ENCODE measurements around the gene IAH1.

GRCh38 chr2:9441556-9441955 lies 32.8 kb upstream of the IAH1 start:
- TF ChIP-seq, protein P1, sequence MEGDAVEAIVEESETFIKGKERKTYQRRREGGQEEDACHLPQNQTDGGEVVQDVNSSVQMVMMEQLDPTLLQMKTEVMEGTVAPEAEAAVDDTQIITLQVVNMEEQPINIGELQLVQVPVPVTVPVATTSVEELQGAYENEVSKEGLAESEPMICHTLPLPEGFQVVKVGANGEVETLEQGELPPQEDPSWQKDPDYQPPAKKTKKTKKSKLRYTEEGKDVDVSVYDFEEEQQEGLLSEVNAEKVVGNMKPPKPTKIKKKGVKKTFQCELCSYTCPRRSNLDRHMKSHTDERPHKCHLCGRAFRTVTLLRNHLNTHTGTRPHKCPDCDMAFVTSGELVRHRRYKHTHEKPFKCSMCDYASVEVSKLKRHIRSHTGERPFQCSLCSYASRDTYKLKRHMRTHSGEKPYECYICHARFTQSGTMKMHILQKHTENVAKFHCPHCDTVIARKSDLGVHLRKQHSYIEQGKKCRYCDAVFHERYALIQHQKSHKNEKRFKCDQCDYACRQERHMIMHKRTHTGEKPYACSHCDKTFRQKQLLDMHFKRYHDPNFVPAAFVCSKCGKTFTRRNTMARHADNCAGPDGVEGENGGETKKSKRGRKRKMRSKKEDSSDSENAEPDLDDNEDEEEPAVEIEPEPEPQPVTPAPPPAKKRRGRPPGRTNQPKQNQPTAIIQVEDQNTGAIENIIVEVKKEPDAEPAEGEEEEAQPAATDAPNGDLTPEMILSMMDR (optimal IDR thresholded peaks at IDR 0.05 in 1 of 3, IDR thresholded peaks at IDR 0.05 in 1 of 3, conservative IDR thresholded peaks at IDR 0.05 in 1 of 3; ENCODE audit: extremely low read depth in 1 of 3, insufficient read depth in 2 of 3, low read length in 3 of 3): no peak
- TF ChIP-seq EZH2 (IDR thresholded peaks at IDR 0.05; ENCODE audit: low read length): no peak
